NCI-H2227 (cell line): ENCODE results near the gene ARHGAP21.
"Not testable (repeated sequence)": the region's sequence is repeated elsewhere in the genome, so short reads cannot be mapped to it uniquely, and the experiment has no call there.

Experiments
- DNase-seq: peaks from one replicate; lab custom pipeline; 2025; ENCODE audit not compliant: unreplicated experiment; lab: John Stamatoyannopoulos, UW

ARHGAP21 gene

GRCh38 chr10:24723788-24724380 lies at the start of gene ARHGAP21:
ARHGAP21 (minus strand) TSS chr10:24723887; CDS start chr10:24721899, 1,988 bp downstream.
- DNase-seq: peak; percentile 73

GRCh38 chr10:24771943-24772694 lies 48.4 kb upstream of the ARHGAP21 start:
- DNase-seq: no peak

DNA sequence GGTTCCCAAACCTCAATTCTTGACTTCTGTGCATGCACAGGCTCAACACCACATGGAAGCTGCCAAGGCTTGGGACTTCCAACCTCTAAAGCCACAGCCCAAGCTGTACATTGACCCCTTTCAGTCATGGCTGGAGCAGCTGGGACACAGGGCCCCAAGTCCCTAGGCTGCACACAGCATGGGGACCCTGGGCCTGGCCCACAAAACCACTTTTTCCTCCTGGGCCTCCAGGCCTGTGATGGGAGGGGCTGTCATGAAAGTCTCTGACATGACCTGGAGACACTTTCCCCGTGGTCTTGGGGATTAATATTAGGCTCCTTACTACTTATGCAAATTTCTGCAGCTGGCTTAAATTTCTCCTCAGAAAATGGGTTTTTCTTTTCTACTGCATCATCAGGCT lies 41.3 kb upstream of the ARHGAP21 start:
- DNase-seq: not testable (repeated sequence)

GRCh38 chr10:24762966-24763623 lies 39.4 kb upstream of the ARHGAP21 start:
- no peak for DNase-seq

GRCh38 chr10:24762161-24762924 lies 38.7 kb upstream of the ARHGAP21 start:
- DNase-seq: no peak

DNA sequence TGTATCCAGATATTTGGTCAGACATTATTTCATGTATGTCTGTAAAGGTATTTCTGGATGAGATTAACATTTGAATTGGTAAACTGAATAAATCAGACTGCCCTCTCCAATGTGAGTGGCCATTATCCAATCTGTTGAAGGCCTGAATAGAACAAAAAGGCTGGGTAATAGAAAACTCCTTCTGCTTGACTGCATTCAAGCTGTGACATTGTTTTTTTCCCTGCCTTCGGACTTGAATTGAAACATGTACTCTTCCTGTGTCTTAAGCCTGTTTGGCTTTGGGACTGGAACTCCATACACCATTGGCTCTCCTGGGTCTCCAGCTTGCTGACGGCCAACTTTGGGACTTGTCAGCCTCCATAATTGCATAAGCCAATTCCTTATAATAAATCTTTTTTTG lies 36.0 kb upstream of the ARHGAP21 start:
- DNase-seq: no peak

- DNase-seq: not testable (repeated sequence)
These were observed 34.6 kb upstream of the ARHGAP21 start for GRCh38 chr10:24758254-24758653.

DNA sequence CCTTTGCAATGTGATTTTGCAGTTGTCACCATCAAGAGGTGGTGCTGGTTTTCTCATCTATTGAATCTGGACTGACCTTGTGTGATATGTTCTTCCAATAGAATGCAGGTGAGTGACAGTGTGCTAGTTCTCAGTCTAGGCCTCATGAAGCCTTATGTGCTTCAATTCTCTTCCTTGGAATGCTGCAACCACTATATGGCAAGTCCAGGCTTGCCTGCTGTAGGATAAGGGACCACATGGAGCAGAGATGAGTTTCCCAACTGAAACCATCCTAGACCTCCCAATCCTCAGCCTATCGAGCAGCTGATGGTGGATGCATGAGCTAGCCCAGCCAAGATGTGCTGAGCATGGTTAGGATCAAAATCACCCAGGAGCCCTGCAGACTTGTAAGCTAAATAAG lies 32.6 kb upstream of the ARHGAP21 start:
- DNase-seq: no peak

- no peak for DNase-seq
These were observed 28.0 kb upstream of the ARHGAP21 start for GRCh38 chr10:24751716-24752115.

DNA sequence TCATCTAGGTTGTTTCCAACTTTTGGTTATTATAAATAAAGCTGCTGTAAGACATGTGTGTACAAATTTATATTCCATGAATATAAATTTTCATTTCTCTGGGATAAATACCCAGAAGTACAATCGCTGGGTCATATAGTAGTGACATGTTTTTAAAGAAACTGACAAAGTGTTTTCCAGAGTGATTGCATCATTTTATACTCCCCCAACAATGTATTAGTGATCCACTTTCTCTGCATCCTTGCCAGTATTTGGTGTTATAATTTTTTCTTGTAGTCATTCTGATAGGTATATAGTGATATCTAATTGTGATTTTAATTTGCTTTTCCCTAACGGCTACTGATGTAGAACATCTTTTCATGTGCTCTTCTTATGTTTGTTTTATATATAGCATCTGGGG lies 27.0 kb upstream of the ARHGAP21 start:
- DNase-seq: no peak

DNA sequence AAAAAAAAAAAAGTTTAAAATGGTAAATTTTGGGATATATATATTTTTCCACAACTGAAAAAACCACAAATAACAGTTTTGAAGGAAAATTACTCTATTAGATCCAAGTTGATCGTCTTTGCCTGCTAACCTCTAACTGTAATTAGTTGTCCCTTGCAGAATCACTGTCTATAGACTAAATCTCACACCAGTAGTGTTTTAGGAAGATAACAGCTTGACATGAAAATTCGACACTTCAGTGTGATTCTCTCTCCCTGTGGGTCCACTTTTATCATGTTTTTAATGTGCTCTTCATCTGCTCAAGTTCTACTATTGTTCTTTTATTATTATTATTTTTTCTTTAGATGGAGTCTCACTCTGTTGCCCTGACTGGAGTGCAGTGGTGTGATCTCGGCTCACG lies 24.5 kb upstream of the ARHGAP21 start:
- DNase-seq: no peak

- DNase-seq: no peak
These were observed 21.3 kb upstream of the ARHGAP21 start for GRCh38 chr10:24744946-24745345.

DNA sequence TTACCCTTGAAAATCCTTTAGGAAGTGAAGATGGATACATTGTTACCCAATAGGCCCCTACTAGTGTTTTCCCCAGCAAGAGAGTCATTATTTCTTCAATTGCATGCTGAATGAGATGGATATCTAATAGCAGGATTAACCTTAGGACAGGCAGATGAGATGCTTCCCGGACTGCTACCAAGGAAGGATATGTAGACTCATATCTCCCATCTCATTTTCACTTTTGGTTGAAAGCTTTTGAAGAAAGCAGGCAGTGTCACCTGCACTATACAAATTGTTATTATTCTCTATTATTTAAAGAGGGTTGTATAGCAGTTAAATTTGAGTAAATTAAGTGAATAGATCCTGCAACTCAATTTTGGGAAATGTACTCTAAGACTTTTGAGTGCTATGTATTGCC lies 17.0 kb upstream of the ARHGAP21 start:
- no peak for DNase-seq

DNA sequence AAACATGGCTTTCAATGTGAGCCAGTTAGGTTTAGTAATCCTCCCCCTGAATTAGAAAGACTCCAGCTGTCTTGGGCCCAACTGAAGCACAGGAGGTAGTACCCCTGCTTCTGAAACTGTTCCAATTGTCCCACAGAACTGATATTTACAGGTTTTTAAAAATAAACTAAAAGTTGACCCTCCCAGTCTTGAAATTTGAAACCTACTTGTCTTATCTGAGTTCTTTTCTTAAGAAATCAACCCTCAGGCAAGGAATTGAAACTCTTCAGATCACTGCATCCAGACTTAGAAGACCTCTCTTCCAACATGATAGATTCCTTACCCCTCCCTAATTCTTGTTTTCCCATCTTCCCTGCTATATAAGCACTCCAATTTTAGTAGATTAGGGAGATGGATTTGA lies 13.3 kb upstream of the ARHGAP21 start:
- no peak for DNase-seq

- no peak for DNase-seq
These were observed 8.3 kb upstream of the ARHGAP21 start for GRCh38 chr10:24731942-24732341.

GRCh38 chr10:24730811-24731210 lies 7.1 kb upstream of the ARHGAP21 start:
- no peak for DNase-seq

- no peak for DNase-seq
These were observed 4.1 kb upstream of the ARHGAP21 start for GRCh38 chr10:24727786-24728185.

- DNase-seq: no peak
These were observed 2.9 kb upstream of the ARHGAP21 start for GRCh38 chr10:24726626-24727025.

DNA sequence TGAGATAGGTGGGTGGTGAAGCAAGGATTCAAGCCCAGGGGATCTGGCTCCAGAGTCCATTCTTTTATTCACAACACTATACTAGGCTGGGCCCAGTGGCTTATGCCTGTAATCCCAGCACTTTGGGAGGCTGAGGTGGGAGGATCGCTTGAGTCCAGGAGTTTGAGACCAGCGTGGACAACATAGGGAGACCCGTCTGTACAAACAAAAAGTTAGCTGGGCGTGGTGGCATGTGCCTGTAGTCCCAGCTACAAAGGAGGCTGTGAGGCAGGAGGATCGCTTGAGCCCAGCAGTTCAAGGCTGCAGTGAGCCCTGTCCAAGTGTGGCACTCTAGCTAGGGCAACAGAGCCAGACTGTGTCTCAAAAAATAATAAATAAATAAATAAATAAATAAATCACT lies 2.3 kb upstream of the ARHGAP21 start:
- DNase-seq: not testable (repeated sequence)

DNA sequence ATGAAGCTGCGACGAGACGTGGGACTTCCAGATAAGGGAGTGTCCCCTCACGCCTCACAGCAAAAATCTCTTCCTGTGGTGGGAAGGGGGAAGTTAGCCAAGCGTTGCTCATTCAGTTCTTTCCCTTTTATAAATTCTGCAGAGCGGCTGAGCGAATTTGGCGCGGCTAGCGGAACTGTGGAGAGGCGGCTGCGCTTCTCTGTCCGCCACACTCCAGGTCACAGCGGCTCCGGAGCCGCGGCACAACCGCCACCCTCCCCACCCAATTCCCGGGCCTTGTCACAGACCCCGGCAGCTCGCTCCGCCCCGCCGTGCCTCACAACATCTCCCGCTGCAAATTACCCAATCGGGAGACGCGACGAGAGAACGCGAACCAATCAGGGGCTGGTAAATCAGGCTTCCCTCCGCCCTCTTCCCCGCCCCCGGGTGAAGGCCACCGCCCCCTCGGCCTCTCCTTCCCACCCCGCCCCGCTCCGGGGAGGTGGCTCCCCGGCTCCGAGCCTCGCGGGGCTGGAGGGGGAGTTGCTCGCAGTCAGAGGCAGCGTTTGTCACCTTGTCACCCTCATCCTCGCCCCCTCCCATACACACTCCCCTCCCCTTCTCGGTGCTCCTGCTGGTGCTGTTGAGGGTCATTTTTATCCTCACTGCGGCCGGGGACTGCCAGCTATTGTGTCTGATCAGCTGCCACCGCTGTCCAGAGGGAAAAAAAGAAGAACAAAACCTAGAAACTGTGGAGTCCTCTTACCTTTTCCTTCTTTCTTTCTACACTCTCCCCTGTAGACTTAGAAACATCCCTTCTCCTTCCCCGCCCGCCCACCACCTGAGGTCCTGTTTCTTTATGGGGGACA lies 918 bp upstream of the ARHGAP21 start:
- DNase-seq: peak; percentile 96

GRCh38 chr10:24723386-24723787 lies 300 bp downstream of the ARHGAP21 start:
- DNase-seq: peak; percentile 46
